KOPT-K1 (cell line): ENCODE data around the gene AFMID.

Experiments used
- H3K27ac ChIP-seq: fragments of 200-600 bp; sonication (generic); 2 replicates; pipeline ENCODE4 v1.5.1; 2016; ENCODE audit warnings: antibody characterized with exemption, mild to moderate bottlenecking, low read depth, low read length; ENCODE audit not compliant: poor library complexity, severe bottlenecking
- H3K36me3 ChIP-seq: fragments of 200-600 bp; sonication (generic); 2 replicates; pipeline ENCODE4 v1.5.1; 2017; ENCODE audit warnings: antibody characterized with exemption, mild to moderate bottlenecking, low read length, moderate library complexity; ENCODE audit not compliant: insufficient read depth
- H3K9me3 ChIP-seq: fragments of 200-600 bp; sonication (generic); 2 replicates; pipeline ENCODE4 v1.5.1; 2017; ENCODE audit warnings: antibody characterized with exemption, low read length, mild to moderate bottlenecking; ENCODE audit not compliant: insufficient read depth, poor library complexity, severe bottlenecking

The AFMID gene

GRCh38 chr17:78255953-78256706 is 69.0 kb downstream of the AFMID start:
- Histone ChIP-seq H3K27ac (no peak overlapping the region), H3K36me3 (no peaks in the 10 kb centered on the region)

GRCh38 chr17:78256707-78257591 is 69.8 kb downstream of the AFMID start:
- Histone ChIP-seq H3K36me3 (no peaks in the 10 kb centered on the region), H3K9me3 (no peaks in the 10 kb centered on the region), H3K27ac (no peak overlapping the region)

More at GRCh38 chr17:78255953-78256706, 69.0 kb downstream of the AFMID start:
- H3K9me3 ChIP-seq, result no peaks in the 10 kb centered on the region
